GM21447 (cell line): ENCODE data around the gene PLD5.

Experiments used
- ATAC-seq: cut with Tn5 transposase; IDR thresholded peaks from one replicate; pipeline ENCODE4 v1.9.1; 2021; ENCODE audit not compliant: unreplicated experiment

PLD5 gene

GRCh38 chr1:242524571-242525359, at the start of gene PLD5:
PLD5 (minus strand) TSS chr1:242524697.
- no peak for ATAC-seq

GRCh38 chr1:242569867-242570266, 45.4 kb upstream of the PLD5 start:
- ATAC-seq = no peak

- no peak for ATAC-seq
Measured at GRCh38 chr1:242568666-242569065, 44.2 kb upstream of the PLD5 start.

DNA sequence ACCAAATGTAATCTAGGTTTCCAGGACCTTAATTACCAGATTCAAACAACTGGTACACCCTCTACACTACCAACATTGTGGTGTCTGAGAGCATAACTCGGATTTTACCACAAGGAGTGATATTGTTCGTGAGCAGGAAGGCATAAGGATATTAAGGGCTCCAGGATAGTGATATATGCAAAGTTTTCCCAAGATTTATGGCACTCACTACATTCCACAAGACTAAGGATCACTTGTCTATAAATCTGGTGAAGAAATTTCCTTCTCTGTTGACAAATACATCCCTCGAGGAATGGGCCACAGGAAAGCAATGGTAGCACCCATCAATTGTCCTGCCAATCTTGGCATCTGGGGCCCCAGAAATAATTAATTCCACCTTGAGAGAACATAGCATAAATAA, 43.1 kb upstream of the PLD5 start:
- no peak for ATAC-seq

DNA sequence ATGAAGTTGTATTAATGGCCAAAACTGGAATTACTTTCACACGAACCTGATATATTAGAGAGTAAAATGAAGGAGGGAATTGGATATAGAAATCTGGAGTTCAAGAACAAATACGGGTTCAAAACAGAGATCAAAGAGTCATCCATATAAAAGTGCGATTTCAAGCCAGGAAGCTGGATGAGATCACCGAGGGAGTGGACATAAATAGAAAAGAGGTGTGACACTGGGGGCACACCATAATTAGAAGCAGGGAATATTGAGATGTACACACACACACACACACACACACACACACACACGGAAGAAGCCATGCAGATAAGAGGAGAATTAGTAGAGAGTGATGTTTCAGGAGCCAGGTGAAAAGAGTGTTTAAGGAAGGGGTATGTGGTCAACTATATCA, 32.3 kb upstream of the PLD5 start:
- no peak for ATAC-seq

- no peak for ATAC-seq
Measured at GRCh38 chr1:242556276-242556675, 31.8 kb upstream of the PLD5 start.

- no peak for ATAC-seq
Measured at GRCh38 chr1:242554577-242554976, 30.1 kb upstream of the PLD5 start.

DNA sequence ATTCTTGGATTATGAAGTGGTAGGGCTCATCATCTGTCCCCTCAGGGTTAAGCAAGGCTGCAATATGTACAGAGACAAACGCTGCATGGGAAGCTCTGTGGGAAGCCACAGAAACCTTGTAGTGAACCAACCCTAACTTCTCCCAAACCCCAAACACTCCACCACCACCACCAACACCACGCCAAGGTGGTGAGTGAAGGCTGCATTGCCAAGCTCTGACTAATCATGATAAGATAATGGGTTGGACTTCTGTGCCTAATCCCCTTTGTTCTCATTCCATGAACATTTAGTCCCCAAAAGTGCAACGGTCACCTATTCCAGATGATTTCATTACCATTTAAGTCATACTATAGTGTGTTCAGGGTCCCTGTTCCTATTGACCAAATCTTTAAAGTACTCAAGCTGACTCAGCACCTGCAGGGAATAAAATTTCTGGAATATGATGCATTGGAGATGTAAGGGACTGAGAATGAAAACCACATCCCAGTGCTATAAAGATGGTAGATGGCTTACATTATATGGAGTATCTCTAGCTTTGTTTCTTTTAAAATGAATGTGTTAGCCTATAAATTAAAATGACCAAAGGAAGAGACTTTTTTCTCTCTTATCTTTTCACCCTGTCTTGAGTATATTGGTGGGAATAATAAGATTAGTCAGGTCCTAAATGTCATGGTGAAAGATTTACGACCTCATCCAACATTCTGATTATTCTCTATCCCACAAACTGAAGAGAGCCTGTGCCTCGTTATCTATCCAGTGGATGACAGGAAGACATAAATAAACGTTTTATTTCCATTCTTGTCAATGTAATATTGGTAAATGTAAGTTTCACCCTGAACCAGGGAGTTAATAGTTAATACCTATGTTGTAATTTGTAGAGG, 22.6 kb upstream of the PLD5 start:
- ATAC-seq = no peak

DNA sequence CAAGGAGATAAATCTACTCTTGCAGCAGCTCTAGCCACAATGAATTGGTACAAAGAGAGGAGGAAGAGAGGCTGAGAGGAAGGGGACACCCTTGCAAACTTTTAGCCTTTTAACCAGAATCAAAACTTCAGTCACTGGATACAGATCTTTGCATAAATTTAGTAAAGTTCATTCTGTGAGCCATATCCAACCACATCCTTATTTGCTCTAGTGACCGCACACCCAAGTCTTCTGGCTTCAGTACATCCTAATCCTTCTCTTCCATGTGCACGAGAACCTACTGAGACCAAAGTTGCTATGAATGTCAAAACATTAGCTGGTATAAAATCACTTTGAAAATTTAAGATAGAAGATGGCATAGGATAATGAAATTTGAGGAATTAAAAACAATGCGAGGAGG, 21.9 kb upstream of the PLD5 start:
- ATAC-seq = no peak

DNA sequence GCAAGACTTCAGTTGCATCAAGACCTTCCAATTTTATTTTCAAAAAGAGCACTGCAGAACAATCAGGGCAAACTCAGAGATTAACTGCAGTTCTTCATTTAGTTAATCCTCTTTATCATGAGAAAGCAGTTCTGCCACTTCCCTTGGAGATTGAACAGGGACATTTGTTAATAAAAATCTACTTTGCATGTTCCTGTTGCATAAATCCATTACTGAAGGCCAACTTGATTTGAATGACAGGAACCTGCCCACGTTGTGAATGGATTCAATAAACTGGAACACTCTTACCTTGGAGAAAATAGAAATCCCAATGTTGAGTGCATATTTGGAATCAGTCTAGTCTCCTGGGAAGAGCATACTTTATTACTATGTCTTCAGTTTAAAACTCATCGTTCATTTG, 19.6 kb upstream of the PLD5 start:
- ATAC-seq = no peak

- no peak for ATAC-seq
Measured at GRCh38 chr1:242542271-242542670, 17.8 kb upstream of the PLD5 start.

DNA sequence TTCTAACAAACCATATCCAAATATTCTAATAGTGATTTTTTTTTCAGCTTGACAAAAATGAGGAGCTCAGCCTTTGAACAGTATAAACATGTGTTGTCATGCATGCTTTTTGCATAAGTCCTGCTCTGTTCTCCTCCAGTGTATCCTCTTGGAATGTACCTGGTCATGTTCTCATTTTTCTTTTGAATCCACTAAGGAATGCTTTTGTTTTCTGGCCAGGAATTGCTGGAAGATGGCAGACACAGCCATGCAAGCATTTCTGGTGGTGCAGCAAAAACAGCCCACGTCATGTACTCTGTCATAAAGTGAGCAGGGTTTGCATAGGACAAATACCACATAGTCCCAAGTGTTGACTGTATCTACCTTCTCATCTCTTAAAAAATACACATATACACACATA, 11.5 kb upstream of the PLD5 start:
- no peak for ATAC-seq

- ATAC-seq = no peak
Measured at GRCh38 chr1:242534753-242535152, 10.3 kb upstream of the PLD5 start.

DNA sequence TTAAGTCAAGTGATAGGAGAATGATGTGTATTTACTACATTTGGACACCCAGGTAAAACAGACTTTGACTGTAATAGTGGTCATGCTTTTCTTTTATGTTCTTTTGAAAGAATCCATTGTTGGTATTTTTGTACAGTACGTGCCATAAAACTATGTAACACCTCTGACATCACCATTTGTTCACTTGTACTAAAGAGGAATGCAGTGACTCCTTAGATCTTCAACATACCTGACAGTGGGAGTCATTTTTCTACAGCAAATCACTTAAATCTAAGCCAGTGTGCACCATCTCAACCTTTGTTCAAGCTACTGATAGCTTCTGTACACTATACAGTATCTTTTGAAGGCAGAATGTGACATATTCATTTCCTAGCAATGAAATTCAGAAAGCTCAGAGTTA, 6.3 kb upstream of the PLD5 start:
- no peak for ATAC-seq

DNA sequence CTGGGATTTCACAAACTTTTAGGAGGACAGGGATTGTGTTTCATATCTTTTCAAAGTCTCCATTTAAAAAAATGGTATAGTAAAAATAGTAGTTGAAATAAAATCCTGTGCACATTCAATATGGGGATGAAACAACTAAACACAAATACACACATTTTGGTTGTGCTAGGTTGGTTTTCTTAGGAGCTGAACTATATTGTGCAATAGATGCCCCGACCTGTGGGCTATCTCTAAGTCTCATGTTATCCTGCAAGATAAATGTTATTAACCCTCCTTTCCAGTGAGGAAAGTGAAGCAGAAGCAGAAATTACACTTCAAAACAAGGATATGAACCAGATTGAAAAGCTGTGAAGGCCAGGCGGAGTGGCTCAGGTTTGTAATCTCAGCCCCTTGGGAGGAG, 1.3 kb upstream of the PLD5 start:
- no peak for ATAC-seq

DNA sequence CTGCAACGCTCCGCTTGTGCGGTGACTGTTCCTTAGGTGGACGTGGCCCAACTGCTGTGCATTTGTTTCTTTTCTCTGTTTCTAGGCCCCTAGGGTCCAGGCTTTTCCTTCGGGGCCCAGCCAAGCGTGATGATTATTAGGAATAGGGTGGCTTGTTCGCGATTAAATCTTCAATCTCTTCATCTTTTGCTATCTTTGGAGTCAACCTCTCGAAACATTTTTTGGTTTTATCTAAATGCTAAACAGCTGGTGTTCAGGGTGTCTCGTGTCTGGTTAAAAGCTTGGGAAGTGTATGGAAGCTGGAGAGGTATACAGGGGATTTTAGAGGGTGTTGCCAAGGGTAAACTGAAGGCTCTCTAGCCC, 844 bp upstream of the PLD5 start:
- no peak for ATAC-seq

GRCh38 chr1:242523719-242524570, 552 bp downstream of the PLD5 start:
- ATAC-seq = no peak

- ATAC-seq = no peak
Measured at GRCh38 chr1:242522996-242523718, 1.3 kb downstream of the PLD5 start.

DNA sequence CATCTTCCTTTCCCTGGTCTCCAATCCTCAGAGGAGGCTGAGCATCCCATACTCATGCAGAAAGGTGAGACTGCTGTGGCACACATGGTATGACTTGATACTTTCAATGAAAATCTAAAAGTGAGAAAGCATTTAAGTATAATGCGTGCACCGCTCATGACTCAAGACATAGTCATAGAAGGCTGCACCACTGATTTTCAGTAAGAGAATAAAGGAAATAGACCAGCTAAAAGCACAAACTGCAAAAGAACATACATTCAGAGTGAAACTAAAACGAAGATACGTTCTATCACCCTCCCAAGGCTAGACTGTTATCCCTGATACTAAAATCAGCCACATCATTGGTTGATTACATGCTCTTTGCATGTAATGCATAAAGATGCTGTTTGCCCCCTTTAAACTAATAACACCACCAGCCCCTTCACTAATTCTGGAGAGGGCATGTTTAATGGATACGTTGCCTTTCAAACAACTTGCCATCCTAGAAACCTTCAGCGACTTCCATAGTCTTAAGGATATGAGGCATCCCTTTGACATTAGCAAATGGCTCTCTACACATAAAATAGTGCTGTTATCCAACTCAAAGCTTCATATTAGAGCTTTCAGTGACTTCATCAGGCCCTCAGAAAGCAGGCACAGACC, 2.1 kb downstream of the PLD5 start:
- ATAC-seq = no peak

- no peak for ATAC-seq
Measured at GRCh38 chr1:242515555-242515954, 8.9 kb downstream of the PLD5 start.
